GM19025 (cell line): ENCODE measurements around the gene FCN3.
"Not testable (repeated sequence)": the region's sequence is repeated elsewhere in the genome, so short reads cannot be mapped to it uniquely, and the experiment has no call there.

Experiments used
- ATAC-seq: cut with Tn5 transposase; IDR thresholded peaks from one replicate; pipeline ENCODE4 v1.9.1; 2021; ENCODE audit warnings: mild to moderate bottlenecking, low read depth, moderate library complexity; ENCODE audit not compliant: unreplicated experiment

The FCN3 gene

DNA sequence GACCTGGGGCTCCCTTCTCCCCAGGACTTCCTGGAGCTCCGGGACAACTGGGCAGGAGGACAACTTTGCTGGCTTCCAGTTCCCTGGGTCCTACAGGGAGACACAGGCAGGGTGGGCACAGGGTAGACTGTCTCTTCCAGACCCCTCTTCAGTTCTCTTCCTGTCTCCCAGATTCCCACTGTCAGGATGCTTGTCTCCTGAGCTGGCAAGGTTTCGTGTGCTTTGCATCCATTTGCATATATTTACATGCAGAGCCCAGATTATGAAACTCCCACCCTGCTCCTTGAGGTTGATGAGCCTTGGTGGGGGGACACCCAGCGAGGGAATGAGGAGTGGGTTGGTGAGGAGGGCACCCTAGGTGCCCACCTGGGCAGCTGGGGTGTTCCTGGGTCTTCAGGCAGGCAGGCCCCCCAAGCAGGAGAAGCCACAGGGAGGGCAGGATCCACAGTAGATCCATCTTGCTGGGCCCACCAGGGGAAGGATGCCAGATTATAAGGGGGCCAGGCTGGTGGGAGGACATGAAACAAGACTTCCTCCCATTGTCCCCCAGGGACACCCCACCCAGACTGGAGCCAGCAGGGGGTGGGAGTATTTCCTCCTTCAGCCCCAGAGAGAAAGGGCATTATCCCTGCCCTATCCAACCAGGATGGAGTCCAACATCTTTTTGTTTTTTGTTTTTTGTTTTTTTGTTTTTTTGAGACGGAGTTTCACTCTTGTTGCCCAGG, at the start of gene FCN3:
FCN3 (minus strand) TSS at position 463 of the 725 bp plus-strand sequence; CDS start at position 457, 6 bp downstream.
- no peak for ATAC-seq

DNA sequence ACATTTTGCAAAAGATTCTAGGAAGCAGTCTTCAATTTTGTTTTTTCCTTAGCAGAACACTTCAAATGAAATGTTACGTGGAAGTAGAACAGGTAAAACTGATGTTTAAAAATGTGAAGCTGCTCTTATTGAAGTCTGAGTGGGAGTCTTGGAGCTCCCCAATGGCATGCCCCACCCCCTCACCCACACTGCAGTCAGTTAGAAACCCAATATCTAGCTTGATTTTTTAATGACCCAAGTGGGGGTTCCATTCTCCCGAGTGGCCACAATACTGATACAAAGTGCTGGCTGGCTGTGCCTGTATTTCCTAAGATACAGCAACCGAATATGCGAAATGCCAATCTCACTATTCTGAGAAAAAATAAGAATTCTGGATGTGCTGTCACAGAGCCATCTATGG, 49.1 kb upstream of the FCN3 start:
- ATAC-seq, result no peak

DNA sequence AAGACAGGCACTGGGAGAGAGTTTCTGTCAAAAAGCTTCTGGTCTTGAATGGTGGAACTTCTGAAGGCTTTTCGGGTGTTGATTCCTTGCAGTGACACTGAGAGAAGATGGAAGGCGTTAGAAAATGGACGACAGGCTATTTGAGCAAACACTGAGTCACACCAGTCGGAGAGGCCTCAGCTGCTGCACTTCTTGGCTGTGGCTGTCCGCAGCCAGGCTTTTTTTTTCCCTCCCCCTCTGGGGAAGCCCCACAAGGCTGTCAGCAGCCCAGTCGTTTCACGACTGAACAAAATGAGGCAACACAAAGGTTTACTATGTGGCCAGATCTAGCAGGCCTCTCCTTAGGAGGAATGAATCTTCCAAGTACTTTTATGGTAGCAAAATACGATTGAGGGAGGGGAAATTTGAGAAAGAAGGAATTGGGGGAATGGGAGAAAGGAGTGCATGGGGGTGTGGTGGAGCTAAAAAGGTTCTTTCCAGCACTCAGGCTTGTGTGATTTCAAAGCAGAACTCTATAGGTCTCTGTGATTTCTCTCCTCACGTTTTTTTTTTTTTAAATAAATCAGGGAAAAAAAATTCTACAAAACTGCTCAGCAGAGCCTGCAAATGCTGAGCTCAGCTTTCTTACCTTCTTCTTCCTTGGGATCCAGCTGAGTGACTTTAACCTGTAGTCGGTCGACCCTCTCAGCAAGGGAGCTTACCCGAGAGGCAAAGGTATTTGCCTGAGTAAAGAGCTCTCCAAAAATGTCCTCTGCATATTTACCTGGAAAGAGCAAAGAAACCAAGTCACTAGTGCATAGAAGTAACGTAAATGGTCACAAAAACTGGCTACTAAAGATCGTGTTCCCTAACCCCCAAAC, 43.9 kb upstream of the FCN3 start:
- peak; percentile 85 for ATAC-seq

DNA sequence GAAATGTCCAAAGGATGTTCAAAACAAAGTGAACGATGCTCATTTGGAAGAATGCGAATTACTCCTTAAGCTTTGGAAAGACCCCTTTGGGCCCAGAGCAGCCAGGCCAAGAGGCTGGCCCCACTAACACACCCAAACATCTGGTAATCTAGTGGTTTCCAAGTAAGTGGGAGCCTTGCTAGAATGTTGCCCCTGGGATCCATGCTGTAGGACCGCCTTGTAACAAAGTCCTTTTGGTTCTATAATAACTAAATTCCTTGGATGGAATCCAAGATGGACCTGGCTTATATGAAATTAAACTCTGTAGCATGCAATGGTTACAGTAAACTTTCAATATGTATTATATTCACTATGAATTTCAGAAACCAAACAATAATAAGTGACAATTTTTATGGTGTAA, 43.1 kb upstream of the FCN3 start:
- ATAC-seq, result no peak

DNA sequence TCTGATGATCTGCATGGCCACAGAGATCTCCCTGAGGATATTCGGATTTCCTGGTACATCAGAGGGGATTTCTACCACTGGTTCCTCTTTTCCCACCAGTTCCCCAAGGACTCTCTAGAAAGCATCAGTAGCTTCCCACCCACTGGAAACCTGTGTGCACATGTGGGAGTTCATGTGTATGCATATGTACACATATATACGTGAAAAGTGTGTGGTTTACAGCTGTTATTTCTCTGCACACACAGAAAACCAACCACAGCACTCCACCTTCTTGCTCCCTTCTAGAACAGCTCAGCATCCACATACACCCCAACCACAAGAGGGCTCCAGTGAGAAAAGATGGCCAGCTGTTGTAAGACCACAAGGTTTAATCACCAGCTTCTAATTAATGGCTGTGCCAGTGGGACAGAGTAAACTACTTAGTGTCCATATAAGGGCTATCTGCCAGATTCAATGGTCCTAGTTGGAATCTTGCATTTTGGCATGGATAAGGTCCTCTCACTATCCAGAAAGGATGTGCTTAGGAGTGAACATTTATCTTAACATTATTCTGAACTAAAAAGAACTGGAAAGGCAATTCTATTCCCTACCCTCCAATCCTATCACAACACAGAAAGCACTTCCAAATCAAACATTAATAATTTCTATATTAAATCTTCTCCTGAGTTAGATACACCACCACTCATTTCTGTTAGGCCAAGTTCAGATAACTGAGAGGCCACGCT, 41.9 kb upstream of the FCN3 start:
- no peak for ATAC-seq

DNA sequence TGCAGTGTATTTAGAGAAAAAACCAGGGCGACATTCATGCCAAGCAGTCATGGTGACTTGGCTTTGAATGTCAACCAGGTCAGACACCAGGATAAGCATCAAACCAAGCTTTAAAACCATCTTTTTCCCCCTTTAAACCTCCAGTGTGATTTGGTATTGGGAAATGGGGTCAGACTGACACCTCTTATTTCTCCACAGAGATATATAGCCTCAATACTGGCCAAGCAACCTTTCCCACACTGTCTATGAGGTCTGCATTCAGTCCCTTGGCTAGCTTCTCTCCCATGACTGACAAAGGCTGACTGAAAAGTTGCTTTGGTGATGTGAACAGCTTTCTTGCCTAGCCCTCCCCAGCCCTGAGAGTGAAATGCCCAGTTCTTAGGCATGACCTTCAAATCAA, 39.5 kb upstream of the FCN3 start:
- ATAC-seq, result no peak

DNA sequence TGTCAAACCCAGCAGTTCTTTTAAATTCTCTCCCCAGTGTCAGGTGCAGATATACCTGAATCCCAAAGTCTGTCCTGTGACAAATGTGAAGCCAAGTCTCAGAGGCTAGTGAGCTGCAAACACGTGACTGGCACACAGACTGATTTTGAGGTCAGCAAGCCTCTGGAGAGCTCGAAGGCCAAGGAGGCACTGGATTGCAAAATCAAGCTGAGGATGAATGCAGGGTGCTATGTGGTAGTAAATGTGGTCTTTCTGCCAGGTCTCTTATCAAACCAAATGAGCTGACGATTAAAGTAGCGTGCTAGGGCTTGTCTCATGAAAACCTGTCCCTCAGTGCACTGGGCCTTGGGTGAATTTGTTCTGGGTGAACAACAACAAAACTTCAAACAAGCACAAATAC, 38.4 kb upstream of the FCN3 start:
- no peak for ATAC-seq

DNA sequence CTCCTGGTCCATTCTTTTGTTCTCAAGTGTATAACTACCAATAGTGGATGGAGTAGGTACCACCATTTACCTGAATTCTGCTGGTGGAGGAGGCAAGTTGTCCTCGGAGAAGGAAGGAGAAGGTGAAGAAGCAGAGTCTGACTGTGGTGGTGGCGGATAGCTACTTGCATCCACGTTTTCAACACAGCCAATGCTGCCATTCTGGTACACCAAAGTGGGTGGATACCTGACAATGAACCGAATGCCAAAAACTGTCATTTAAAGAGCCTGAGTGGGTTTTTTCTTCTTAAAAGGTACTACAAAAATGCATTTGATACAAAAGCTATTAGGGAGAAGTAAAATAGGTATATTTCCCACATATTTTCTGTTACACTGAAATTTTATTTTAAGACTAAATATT, 37.9 kb upstream of the FCN3 start:
- no peak for ATAC-seq

DNA sequence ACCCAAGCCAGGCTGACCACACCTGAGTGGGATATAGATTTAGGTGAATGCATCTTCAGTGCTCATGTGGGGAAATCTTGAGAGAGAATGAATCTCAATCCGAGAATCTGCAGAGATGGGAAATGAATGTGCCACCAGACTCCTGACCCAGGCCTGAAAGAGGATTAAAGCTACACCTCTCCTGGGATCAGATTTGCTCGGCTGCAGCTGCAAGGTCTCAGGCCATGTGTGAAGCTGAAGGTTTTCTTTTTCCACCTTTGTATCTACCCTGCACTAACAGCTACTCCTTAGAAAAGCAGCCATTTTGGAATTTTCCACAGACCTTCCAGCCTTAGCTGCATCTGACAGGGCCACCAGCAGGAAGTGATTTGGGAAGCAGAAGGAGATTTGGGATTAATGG, 36.1 kb upstream of the FCN3 start:
- no peak for ATAC-seq

DNA sequence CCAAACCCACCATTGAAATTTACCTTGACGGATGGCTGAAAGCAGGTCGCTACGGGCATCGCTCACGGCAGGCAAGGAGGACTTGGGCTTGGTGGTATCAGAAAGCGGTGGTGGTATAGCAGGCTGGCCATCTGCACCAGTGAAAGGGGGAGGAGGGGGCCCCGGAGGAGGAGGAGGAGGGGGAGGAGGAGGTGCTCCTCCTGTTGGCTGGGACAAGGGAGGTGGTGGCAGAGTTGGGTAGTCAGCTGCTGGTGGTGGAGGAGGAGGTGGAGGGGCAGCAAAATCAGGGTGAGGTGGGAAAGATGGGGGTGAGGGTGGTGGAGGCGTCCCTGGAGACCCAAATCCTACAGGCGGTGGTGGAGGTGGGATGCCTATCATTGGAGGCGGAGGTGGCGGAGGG, 35.0 kb upstream of the FCN3 start:
- no peak for ATAC-seq

DNA sequence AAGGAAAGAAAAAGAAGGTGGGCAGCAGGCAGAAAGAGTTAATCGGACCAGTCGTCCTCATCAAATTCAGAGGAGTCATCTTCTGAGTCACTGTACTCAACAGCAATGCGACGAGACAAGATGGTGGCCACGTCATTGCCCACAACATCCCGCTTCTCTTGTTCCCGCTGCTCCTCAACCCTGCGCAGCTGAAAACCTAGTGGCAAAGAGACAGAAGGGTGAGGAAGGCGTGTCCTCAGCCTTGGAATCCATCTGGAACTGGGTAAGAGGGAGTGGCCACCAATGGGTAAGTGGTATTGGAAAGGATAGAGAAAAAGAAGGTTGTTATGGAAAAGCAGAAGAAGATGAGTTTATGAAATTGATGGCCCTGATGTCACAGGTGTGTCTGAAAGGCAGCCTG, 33.5 kb upstream of the FCN3 start:
- ATAC-seq, result no peak

DNA sequence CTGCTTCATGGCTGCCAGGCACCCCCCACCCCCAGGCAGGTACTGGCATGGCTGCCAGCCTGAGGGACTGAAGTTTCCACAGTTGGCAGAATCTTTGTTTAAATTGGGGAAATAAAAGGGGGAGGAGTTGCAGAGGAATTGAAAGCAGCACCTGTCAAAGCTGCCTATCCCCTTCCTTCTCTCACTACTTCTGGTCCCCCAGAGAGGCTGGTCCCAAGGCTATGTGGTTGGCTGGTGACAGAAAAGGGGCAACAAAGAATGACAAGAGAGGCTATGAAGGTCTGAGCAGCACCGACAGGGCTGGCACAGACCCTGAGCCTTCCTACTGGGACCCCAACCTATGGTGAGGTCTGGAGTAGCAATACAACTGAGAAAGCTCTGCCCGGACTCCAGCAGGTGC, 32.2 kb upstream of the FCN3 start:
- not testable (repeated sequence) for ATAC-seq

DNA sequence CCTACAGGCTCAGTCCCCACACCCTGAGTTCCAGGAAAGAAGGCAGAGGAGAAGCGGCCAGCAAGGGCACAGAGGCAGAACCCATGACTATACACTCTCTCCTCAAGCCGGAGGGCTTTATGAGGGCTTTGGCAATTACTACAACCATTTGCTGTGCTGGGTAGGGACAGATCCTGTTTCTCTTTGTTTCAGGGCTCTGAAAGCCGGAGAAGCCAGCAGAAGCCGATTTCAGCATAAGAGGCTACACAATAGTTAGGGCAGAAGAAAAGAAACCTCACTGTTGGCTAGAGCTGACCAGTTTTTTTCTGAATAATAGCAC, 31.7 kb upstream of the FCN3 start:
- no peak for ATAC-seq

DNA sequence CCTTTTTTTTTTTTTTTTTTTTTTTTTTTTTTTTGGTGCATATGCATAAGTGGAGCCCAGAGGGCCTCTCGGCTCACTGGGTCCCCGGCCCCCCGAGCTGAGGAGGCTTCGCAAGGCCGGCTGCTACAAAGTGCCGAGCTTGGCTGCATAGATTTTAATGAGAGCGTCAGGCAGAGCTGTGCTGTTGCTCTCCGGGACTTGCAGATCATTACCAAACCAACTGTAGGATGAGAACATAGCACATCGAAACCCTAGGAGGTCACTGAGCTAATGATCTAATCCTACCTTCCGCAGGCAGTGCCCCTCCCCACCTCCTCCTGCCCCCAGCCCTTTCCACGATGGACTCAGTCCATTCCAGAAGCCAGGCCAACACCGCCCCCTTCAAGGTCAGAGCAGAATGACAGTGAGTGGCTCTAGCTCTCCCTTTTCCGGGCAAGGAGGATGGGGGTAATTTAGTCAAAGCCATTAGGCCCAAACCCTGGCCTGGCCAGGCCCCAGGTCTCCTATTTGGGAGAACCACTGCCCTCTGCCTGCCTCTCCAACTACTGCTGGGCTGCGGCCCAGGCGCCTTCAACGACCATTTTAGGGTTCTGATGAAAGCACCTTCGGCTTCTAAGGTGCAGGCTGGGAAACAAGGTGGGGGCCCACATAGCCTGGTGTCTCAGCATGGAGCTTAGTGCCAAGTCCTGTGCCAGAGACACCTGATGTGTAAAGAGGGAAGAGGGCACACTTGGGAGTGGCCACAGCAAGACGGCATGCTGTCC, 31.2 kb upstream of the FCN3 start:
- ATAC-seq, result not testable (repeated sequence)

DNA sequence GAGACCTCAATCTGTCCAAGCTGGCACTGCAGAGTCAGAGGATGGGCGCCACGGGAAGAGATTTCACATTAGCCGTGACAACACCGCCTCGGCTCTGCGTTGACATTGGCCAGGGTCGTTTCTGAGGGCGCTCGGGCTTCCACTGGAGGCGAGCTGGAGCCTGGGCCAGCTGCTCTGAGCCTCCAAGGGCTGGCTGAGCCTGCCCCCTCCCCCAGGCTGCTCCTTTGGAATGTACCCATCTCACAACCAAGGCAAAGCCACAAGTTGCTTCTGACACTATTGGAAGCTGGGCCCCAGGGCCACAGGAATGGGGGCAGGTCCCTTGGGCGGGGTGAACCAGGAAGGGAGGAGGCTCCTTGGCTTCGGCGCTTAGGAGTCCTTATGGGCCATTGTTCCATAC, 30.4 kb upstream of the FCN3 start:
- no peak for ATAC-seq

DNA sequence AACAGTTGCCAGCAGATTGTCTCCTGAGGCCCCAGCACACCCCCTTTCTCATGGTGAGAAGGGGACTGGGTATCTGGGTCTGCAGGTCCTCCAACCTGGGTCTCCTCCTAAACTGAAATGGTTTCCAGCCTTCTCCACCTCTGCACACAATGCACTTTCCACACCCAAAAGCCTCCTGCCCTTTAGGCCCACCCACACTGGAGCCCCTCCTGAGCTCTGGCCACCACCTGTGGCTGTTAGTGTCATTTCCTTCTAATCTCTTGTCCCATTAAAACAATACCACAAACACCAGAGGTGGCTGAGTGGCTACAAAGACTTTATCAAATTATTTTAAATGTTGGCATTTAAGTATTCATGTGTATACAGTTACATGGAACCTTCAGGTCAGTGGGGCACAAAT, 29.3 kb upstream of the FCN3 start:
- no peak for ATAC-seq

DNA sequence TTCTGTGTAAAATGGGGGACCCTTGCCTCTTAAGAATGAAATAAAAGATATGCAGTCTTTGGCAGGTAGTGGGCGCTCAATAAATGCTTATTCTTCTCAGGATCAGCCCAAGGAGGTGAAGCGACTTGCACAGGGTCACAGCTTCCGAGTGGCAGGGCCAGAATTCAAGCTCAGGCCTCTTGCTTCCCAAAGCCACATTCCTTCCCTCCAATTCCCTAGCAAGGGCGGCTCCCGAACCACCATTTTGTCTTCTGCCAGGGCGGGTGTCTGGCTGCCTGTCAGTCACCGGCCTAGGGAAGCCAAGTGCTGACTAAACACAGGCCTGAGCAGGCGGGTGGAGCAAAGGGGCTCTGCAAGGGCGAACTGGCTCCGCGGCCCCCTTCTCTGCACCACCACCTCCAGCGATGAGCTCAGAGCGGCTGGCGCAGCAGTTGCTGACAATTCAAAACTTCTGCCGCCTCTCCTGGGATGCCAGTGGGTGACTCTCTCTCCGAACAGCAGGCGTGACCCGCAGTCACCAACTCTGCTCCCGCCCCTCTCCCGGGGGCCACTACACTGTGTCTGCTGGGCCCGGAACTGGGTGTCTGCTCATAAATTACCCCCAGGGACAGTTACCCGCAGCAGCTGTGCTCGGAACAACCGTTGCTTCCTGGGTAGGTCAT, 28.6 kb upstream of the FCN3 start:
- no peak for ATAC-seq

DNA sequence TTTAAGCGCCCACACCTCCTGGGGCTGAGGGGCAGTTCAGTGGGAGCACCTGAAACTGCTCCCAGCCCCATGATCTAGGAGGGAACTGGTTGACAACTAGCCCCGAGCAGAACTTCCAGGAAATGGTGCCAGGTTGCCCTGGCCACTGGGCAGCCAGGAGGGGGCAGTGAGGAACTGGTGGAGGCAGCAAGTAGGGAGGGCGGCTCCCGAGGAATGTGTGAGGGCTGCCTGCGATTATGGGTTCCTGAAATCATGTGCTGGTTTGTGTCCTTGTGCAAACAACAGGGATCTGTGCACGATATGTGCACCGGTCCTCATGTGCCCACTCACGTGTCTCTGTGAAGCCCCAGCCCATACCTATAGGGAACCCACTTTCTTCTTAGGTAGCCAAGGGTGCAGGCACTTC, 27.7 kb upstream of the FCN3 start:
- no peak for ATAC-seq

DNA sequence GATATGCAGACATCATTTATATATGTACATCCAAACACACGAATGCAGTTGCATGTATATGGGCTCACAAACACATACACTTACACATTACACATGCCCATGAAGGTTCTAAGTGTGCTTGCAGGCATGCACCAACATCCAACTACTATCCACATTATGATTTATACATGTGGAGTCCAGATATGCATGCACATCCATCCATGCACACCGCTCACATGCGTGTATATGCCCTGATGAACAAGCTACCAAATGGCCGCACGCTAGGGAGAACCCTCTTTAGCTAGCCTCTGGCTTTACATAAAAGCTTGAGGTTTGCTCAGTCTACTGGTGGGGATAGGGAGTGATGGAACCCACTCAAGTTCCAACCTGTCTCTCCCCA, 26.3 kb upstream of the FCN3 start:
- no peak for ATAC-seq
